IMR-90 (cell line): ENCODE results near the gene EMC8. TPM values are rescaled to one million over a fixed set of nuclear protein-coding genes. Genes with fewer than 3 reads are reported as not detected.

ENCODE experiments used
- ATAC-seq: fragments of 200-7000 bp; cut with Tn5 transposase; 2 replicates; pipeline ENCODE4 v1.9.1; 2020; ENCODE audit warnings: low read depth, mild to moderate bottlenecking, moderate library complexity
- BruUV-seq: library from RNA; stranded (reverse); fragments of 400-500 nt; replicated peaks from 2 replicates; lab custom pipeline; 2021; lab: Mats Ljungman, UMichigan
- CTCF ChIA-PET: fragments of 300-600 bp; formaldehyde crosslinking; extraction: SDS; loops from one replicate; lab custom pipeline; 2021; ENCODE audit warnings: antibody characterized with exemption; lab: Yijun Ruan, JAX
- POLR2A ChIA-PET: fragments of 300-600 bp; sonication (Branson Sonifier 250); formaldehyde crosslinking; loops from one replicate; lab custom pipeline; 2022; ENCODE audit warnings: antibody characterized with exemption; ENCODE audit not compliant: unreplicated experiment; lab: Charles Lee
- DNase-seq: peaks from one replicate; pipeline ENCODE4 v3.0.0; 2013
- H2AFZ ChIP-seq: replicated peaks from 2 replicates; pipeline ENCODE3; 2013; ENCODE audit warnings: low read length, mild to moderate bottlenecking; ENCODE audit not compliant: poor library complexity
- H2AK5ac ChIP-seq: 2 replicates; pipeline ENCODE4 v1.6.1; 2013; ENCODE audit warnings: low read depth, low read length, inconsistent platforms
- H2AK9ac ChIP-seq: replicated peaks from 2 replicates; pipeline ENCODE3; 2013; ENCODE audit warnings: mild to moderate bottlenecking, low read depth, low read length, moderate library complexity; ENCODE audit not compliant: poor library complexity
- H2BK120ac ChIP-seq: 2 replicates; pipeline ENCODE4 v1.6.1; 2013; ENCODE audit warnings: low read depth, low read length, inconsistent platforms
- H2BK15ac ChIP-seq: 3 replicates; pipeline ENCODE4 v1.6.1; 2013; ENCODE audit warnings: low read depth, low read length, inconsistent platforms
- H2BK20ac ChIP-seq: 2 replicates; pipeline ENCODE4 v1.6.1; 2013; ENCODE audit warnings: low read depth, mild to moderate bottlenecking, inconsistent platforms, low read length, moderate library complexity
- H2BK5ac ChIP-seq: 2 replicates; pipeline ENCODE4 v1.6.1; 2013; ENCODE audit warnings: mild to moderate bottlenecking, low read depth, low read length, inconsistent platforms; ENCODE audit not compliant: poor library complexity, severe bottlenecking
- H3K14ac ChIP-seq: replicated peaks from 2 replicates; pipeline ENCODE4 v1.6.1; 2013; ENCODE audit warnings: low read depth, low read length, inconsistent platforms
- H3K18ac ChIP-seq: 2 replicates; pipeline ENCODE4 v1.6.1; 2013; ENCODE audit warnings: low read depth, low read length, control low read depth
- H3K23ac ChIP-seq: 2 replicates; pipeline ENCODE4 v1.6.1; 2013; ENCODE audit warnings: low read depth, low read length, inconsistent platforms
- H3K27ac ChIP-seq: 2 replicates; pipeline ENCODE4 v1.5.1; 2013; ENCODE audit warnings: mild to moderate bottlenecking, control low read depth, low read length; ENCODE audit not compliant: insufficient read depth
- H3K27me3 ChIP-seq: 2 replicates; pipeline ENCODE4 v1.6.1; 2013; ENCODE audit warnings: low read length; ENCODE audit not compliant: control insufficient read depth, insufficient read depth
- H3K36me3 ChIP-seq: 2 replicates; pipeline ENCODE4 v1.6.1; 2013; ENCODE audit warnings: low read length, mixed read lengths; ENCODE audit not compliant: control insufficient read depth, insufficient read depth
- H3K4ac ChIP-seq: 2 replicates; pipeline ENCODE4 v1.6.1; 2013; ENCODE audit warnings: low read depth, low read length, inconsistent platforms
- H3K4me1 ChIP-seq: 2 replicates; pipeline ENCODE4 v1.6.1; 2013; ENCODE audit warnings: low read length, mixed read lengths; ENCODE audit not compliant: control insufficient read depth, insufficient read depth
- H3K4me2 ChIP-seq: 2 replicates; pipeline ENCODE4 v1.6.1; 2013; ENCODE audit warnings: low read depth, mild to moderate bottlenecking, control low read depth, low read length, moderate library complexity
- H3K4me3 ChIP-seq: 2 replicates; pipeline ENCODE4 v1.5.1; 2013; ENCODE audit warnings: low read depth, mild to moderate bottlenecking, control low read depth, low read length, moderate library complexity; ENCODE audit not compliant: insufficient read depth
- H3K56ac ChIP-seq: 2 replicates; pipeline ENCODE4 v1.6.1; 2013; ENCODE audit warnings: low read length, inconsistent platforms; ENCODE audit not compliant: insufficient read depth; ENCODE audit errors: extremely low read depth
- H3K79me1 ChIP-seq, 2 experiments: 2 replicates each; pipeline ENCODE4 v1.6.1; 2013; ENCODE audit warnings: low read length in 2 of 2, inconsistent platforms in 1 of 2, low read depth in 1 of 2
- H3K9ac ChIP-seq: 2 replicates; pipeline ENCODE4 v1.6.1; 2013; ENCODE audit warnings: low read depth, low read length, control low read depth
- H3K9me1 ChIP-seq: 2 replicates; pipeline ENCODE4 v1.6.1; 2013; ENCODE audit warnings: low read length, inconsistent platforms; ENCODE audit not compliant: insufficient read depth
- H3K9me3 ChIP-seq: 2 replicates; pipeline ENCODE4 v1.6.1; 2013; ENCODE audit warnings: low read length; ENCODE audit not compliant: control insufficient read depth, insufficient read depth
- H4K20me1 ChIP-seq: 2 replicates; pipeline ENCODE4 v1.6.1; 2013; ENCODE audit warnings: low read length, inconsistent platforms; ENCODE audit not compliant: insufficient read depth
- H4K5ac ChIP-seq: 2 replicates; pipeline ENCODE4 v1.6.1; 2013; ENCODE audit warnings: mild to moderate bottlenecking, low read depth, low read length, control low read depth
- H4K8ac ChIP-seq, 2 experiments: 2 replicates each; pipeline ENCODE4 v1.6.1; 2013; ENCODE audit warnings: low read depth in 2 of 2, low read length in 2 of 2, control low read depth in 1 of 2, inconsistent platforms in 1 of 2
- H4K91ac ChIP-seq: 2 replicates; pipeline ENCODE4 v1.6.1; 2013; ENCODE audit warnings: low read depth, low read length, inconsistent platforms; ENCODE audit not compliant: insufficient read depth
- BHLHE40 ChIP-seq: fragments of 150-350 bp; IDR thresholded peaks from 2 replicates; pipeline ENCODE4 v1.6.1; 2016; ENCODE audit warnings: mild to moderate bottlenecking, low read depth, low read length
- CEBPB ChIP-seq: IDR thresholded peaks from 2 replicates; pipeline ENCODE4 v1.6.1; 2012; ENCODE audit warnings: low read depth, low read length, improper control_type of control experiment
- CHD1 ChIP-seq: IDR thresholded peaks from 2 replicates; pipeline ENCODE4 v1.6.1; 2012; ENCODE audit warnings: low read depth, low read length, improper control_type of control experiment
- FOS ChIP-seq: fragments of 150-350 bp; IDR thresholded peaks from 2 replicates; pipeline ENCODE4 v1.6.1; 2016; ENCODE audit warnings: low read depth, low read length
- MAFK ChIP-seq: IDR thresholded peaks from 2 replicates; pipeline ENCODE4 v1.6.1; 2012; ENCODE audit warnings: low read depth, low read length, improper control_type of control experiment
- MAZ ChIP-seq: IDR thresholded peaks from 2 replicates; pipeline ENCODE4 v1.6.1; 2012; ENCODE audit warnings: low read depth, mild to moderate bottlenecking, low read length, improper control_type of control experiment, moderate library complexity, borderline replicate concordance
- MXI1 ChIP-seq: IDR thresholded peaks from 2 replicates; pipeline ENCODE4 v1.6.1; 2012; ENCODE audit warnings: low read depth, mild to moderate bottlenecking, low read length, moderate library complexity, borderline replicate concordance
- NFE2L2 ChIP-seq: fragments of 150-350 bp; IDR thresholded peaks from 2 replicates; pipeline ENCODE4 v1.6.1; 2016; ENCODE audit warnings: low read depth, mild to moderate bottlenecking, low read length
- POLR2A ChIP-seq: IDR thresholded peaks from 2 replicates; pipeline ENCODE4 v1.6.1; 2012; ENCODE audit warnings: mild to moderate bottlenecking, low read depth, low read length
- RAD21 ChIP-seq: IDR thresholded peaks from 2 replicates; pipeline ENCODE4 v1.6.1; 2012; ENCODE audit warnings: low read length, improper control_type of control experiment
- RCOR1 ChIP-seq: IDR thresholded peaks from 2 replicates; pipeline ENCODE4 v1.6.1; 2012; ENCODE audit warnings: mild to moderate bottlenecking, low read length, improper control_type of control experiment; ENCODE audit not compliant: insufficient replicate concordance
- RFX5 ChIP-seq: IDR thresholded peaks from 2 replicates; pipeline ENCODE4 v1.8.0; 2012; ENCODE audit warnings: low read depth, mild to moderate bottlenecking, low read length, moderate library complexity
- WGBS, 2 experiments: methylation state at CpG; one replicate each; pipeline versions ENCODE4 v1.1.5 to v1.1.7; 2013; ENCODE audit warnings: missing lambda C conversion rate in 2 of 2; ENCODE audit not compliant: insufficient read length in 1 of 2; ENCODE audit errors: extremely low coverage in 2 of 2; 5-methylcytosine and 5-hydroxymethylcytosine counted together
- dilution Hi-C: fragments of 300-500 bp; cut with HindIII; formaldehyde crosslinking; loops from one replicate; pipeline ENCODE4 v1.14.3; 2018; ENCODE audit warnings: low sequenced_read_pairs; ENCODE audit not compliant: unreplicated experiment
- in situ Hi-C: fragments of 300-500 bp; cut with MboI; formaldehyde crosslinking; loops from 3 replicates; pipeline ENCODE4 v1.14.3; 2019; ENCODE audit warnings: low sequenced_read_pairs, inconsistent platforms, mixed read lengths
- intact Hi-C: fragments of 100-400 bp; cut with micrococcal nuclease; formaldehyde crosslinking; loops from 2 replicates; pipeline ENCODE4 v1.10.0; 2022
- polyA plus RNA-seq, 3 experiments: library from polyadenylated mRNA; depleted of rRNA; stranded (reverse); fragments of >200 nt; gene quantifications; 2 replicates each; pipeline ENCODE4 v1.2.3, GENCODE V29; 2012; ENCODE audit warnings: low replicate concordance in 1 of 3
- total RNA-seq: library from RNA; depleted of rRNA; stranded (reverse); fragments of >200 nt; gene quantifications from 2 replicates; pipeline ENCODE4 v1.2.3, GENCODE V29; 2012
- TF ChIP-seq, protein P1 (sequence below): conservative IDR thresholded peaks from 2 replicates; pipeline ENCODE4 v1.5.1; 2012; ENCODE audit warnings: mild to moderate bottlenecking, low read depth, low read length, improper control_type of control experiment
- TF ChIP-seq, protein P2 (sequence below): fragments of 150-350 bp; IDR thresholded peaks from 2 replicates; pipeline ENCODE4 v1.6.1; 2017; ENCODE audit warnings: mild to moderate bottlenecking, antibody characterized with exemption, low read length, low read depth

EMC8 gene
- total and polyA plus RNA-seq, 2 of the 4 experiments (the other 2 are of a cell fraction): 23.7 to 48.9 TPM

- no peak for TF ChIP-seq FOS
Observed at GRCh38 chr16:85847681-85848601, 48.6 kb upstream of the EMC8 start (continued).

DNA sequence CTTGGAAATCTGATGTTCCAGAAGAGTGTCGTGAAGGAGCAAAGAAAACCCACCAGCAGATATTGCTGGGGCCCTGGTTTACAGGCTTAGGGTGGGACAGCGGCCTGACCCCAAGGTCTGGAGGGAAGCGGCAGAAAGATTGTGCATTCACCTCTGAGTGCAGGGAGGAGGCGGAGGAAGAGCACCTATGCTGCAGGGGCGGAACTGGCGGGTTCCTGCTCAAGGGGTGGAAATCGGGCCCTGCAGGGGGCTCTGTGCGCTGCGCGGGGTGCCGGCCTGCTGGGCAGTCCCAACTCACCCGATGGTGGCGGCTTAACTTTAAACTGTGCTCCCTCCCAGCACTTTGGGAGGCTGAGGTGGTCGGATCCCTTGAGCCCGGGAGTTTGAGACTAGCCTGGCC lies 47.7 kb upstream of the EMC8 start:
- Histone ChIP-seq H3K4me2 (no peak overlapping the region), H4K5ac (no peak overlapping the region), H3K4me3 (no peak overlapping the region), H4K91ac (no peak overlapping the region), H3K23ac (no peak overlapping the region), H3K9me1 (no peaks in the 10 kb centered on the region), H2AFZ (no peak overlapping the region), H2BK120ac (no peak overlapping the region), H3K4ac (no peak overlapping the region), H2BK5ac (no peak overlapping the region), H3K9me3 (peaks cover 5% of the 10 kb centered on the region), H4K8ac (no peak overlapping the region), H3K27ac (no peak overlapping the region), H3K36me3 (no peaks in the 10 kb centered on the region), H2BK20ac (no peak overlapping the region), H3K4me1 (no peaks in the 10 kb centered on the region; the same call in 1 of the 2 replicates), H2AK5ac (no peak overlapping the region), H3K9ac (no peak overlapping the region), H3K56ac (no peak overlapping the region), H3K14ac (no peak overlapping the region), H3K27me3 (peaks cover 80% of the 10 kb centered on the region), H2AK9ac (no peak overlapping the region), H4K20me1 (no peaks in the 10 kb centered on the region), H3K79me1 (no peaks in the 10 kb centered on the region), H2BK15ac (no peak overlapping the region), H3K18ac (no peak overlapping the region)
- ChIA-PET CTCF (no interaction called here), POLR2A (no interaction called here)
- in situ Hi-C loops (no loop called here), intact Hi-C loops (no loop called here), dilution Hi-C loops (no loop called here)
- ATAC-seq (no peak), DNase-seq (no peak)
- BruUV-seq: no TSS peak
- 83% methylated on average over 4 of the region's 15 CpGs; no CpG with 5 or more reads in 1 of the 2 experiments for WGBS, 2 experiments
- TF ChIP-seq NFE2L2: no peak
- no peak for TF ChIP-seq RFX5
- no peak for TF ChIP-seq POLR2A
- TF ChIP-seq, protein P1, sequence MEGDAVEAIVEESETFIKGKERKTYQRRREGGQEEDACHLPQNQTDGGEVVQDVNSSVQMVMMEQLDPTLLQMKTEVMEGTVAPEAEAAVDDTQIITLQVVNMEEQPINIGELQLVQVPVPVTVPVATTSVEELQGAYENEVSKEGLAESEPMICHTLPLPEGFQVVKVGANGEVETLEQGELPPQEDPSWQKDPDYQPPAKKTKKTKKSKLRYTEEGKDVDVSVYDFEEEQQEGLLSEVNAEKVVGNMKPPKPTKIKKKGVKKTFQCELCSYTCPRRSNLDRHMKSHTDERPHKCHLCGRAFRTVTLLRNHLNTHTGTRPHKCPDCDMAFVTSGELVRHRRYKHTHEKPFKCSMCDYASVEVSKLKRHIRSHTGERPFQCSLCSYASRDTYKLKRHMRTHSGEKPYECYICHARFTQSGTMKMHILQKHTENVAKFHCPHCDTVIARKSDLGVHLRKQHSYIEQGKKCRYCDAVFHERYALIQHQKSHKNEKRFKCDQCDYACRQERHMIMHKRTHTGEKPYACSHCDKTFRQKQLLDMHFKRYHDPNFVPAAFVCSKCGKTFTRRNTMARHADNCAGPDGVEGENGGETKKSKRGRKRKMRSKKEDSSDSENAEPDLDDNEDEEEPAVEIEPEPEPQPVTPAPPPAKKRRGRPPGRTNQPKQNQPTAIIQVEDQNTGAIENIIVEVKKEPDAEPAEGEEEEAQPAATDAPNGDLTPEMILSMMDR: no peak
- TF ChIP-seq CHD1: no peak
- TF ChIP-seq MXI1: no peak
- no peak for TF ChIP-seq RCOR1
- no peak for TF ChIP-seq CEBPB
- no peak for TF ChIP-seq BHLHE40
- no peak for TF ChIP-seq MAFK
- TF ChIP-seq FOS: no peak
- TF ChIP-seq, protein P2, sequence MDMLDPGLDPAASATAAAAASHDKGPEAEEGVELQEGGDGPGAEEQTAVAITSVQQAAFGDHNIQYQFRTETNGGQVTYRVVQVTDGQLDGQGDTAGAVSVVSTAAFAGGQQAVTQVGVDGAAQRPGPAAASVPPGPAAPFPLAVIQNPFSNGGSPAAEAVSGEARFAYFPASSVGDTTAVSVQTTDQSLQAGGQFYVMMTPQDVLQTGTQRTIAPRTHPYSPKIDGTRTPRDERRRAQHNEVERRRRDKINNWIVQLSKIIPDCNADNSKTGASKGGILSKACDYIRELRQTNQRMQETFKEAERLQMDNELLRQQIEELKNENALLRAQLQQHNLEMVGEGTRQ: no peak
- TF ChIP-seq RAD21: no peak
- TF ChIP-seq MAZ: no peak
